H4 (cell line): ENCODE results near the gene FOXF1. TPM values are rescaled to one million over a fixed set of nuclear protein-coding genes. Genes with fewer than 3 reads are reported as not detected.

Experiments used
- DNase-seq: peaks from one replicate; pipeline ENCODE4 v3.0.0-alpha.2; 2015; ENCODE audit warnings: low spot score
- total RNA-seq: library from RNA; depleted of rRNA; stranded (reverse); fragments of >200 nt; shearing (Covaris generic); gene quantifications from 2 replicates; pipeline ENCODE4 v1.2.3, GENCODE V29; 2014

FOXF1 gene
- total RNA-seq, 1 experiment from 2014 or later = 20.2 TPM

GRCh38 chr16:86504315-86505184, 5.8 kb upstream of the FOXF1 start:
- DNase-seq = no peak

- no peak for DNase-seq
Measured at GRCh38 chr16:86505185-86505898, 5.0 kb upstream of the FOXF1 start.

GRCh38 chr16:86505899-86506864, 4.1 kb upstream of the FOXF1 start:
- DNase-seq = no peak

- no peak for DNase-seq
Measured at GRCh38 chr16:86507173-86508027, 2.9 kb upstream of the FOXF1 start.

- no peak for DNase-seq
Measured at GRCh38 chr16:86508028-86508946, 2.0 kb upstream of the FOXF1 start.

GRCh38 chr16:86508947-86509758, 1.2 kb upstream of the FOXF1 start:
- DNase-seq = peak; percentile 75

GRCh38 chr16:86509759-86510464, 415 bp upstream of the FOXF1 start:
- peak; percentile 95 for DNase-seq

GRCh38 chr16:86511317-86512161, 1.2 kb downstream of the FOXF1 start:
- DNase-seq = no peak

GRCh38 chr16:86512301-86512859, 2.1 kb downstream of the FOXF1 start:
- no peak for DNase-seq

- DNase-seq = no peak
Measured at GRCh38 chr16:86512860-86513470, 2.6 kb downstream of the FOXF1 start.

- DNase-seq = no peak
Measured at GRCh38 chr16:86513471-86514277, 3.3 kb downstream of the FOXF1 start.

- DNase-seq = no peak
Measured at GRCh38 chr16:86514481-86515376, 4.4 kb downstream of the FOXF1 start.

- no peak for DNase-seq
Measured at GRCh38 chr16:86515413-86515776, 5.1 kb downstream of the FOXF1 start.

GRCh38 chr16:86515777-86516622, 5.7 kb downstream of the FOXF1 start:
- no peak for DNase-seq
